Activated CD4-positive, alpha-beta T cell treated with anti-CD3 and anti-CD28 coated beads, Interleukin-2, Interleukin-4, amounts not matched to agents 100 ng/mL and 50 ng/mL, durations not matched to agents 16 hours and 8 hours (primary cell): Measurements from ENCODE around the gene AGO1.

Experiments used
- DNase-seq: peaks from one replicate; pipeline ENCODE4 v3.0.0-alpha.2; 2020; ENCODE audit warnings: low spot score

Gene AGO1

GRCh38 chr1:35882945-35883634 is at the start of gene AGO1:
Gene AGO1 (plus strand): TSS chr1:35883209. CDS start chr1:35883422, 213 bp downstream.
- peak; percentile 97 for DNase-seq

- no peak for DNase-seq
Observed at GRCh38 chr1:35833395-35833794, 49.6 kb upstream of the AGO1 start.

GRCh38 chr1:35834218-35834617 is 48.8 kb upstream of the AGO1 start:
- no peak for DNase-seq

GRCh38 chr1:35835398-35835797 is 47.6 kb upstream of the AGO1 start:
- no peak for DNase-seq

- no peak for DNase-seq
Observed at GRCh38 chr1:35836734-35837133, 46.3 kb upstream of the AGO1 start.

- DNase-seq: no peak
Observed at GRCh38 chr1:35838693-35839245, 44.2 kb upstream of the AGO1 start.

GRCh38 chr1:35844826-35845225 is 38.2 kb upstream of the AGO1 start:
- DNase-seq: no peak

GRCh38 chr1:35845766-35846165 is 37.2 kb upstream of the AGO1 start:
- DNase-seq: no peak

- no peak for DNase-seq
Observed at GRCh38 chr1:35847935-35848565, 35.0 kb upstream of the AGO1 start.

- no peak for DNase-seq
Observed at GRCh38 chr1:35850051-35850450, 33.0 kb upstream of the AGO1 start.

- DNase-seq: no peak
Observed at GRCh38 chr1:35850716-35851115, 32.3 kb upstream of the AGO1 start.

GRCh38 chr1:35851132-35851869 is 31.7 kb upstream of the AGO1 start:
- no peak for DNase-seq

- DNase-seq: no peak
Observed at GRCh38 chr1:35852241-35852640, 30.8 kb upstream of the AGO1 start.

- no peak for DNase-seq
Observed at GRCh38 chr1:35854989-35855700, 27.9 kb upstream of the AGO1 start.

- no peak for DNase-seq
Observed at GRCh38 chr1:35856964-35857363, 26.0 kb upstream of the AGO1 start.

GRCh38 chr1:35857830-35858229 is 25.2 kb upstream of the AGO1 start:
- no peak for DNase-seq

GRCh38 chr1:35860696-35861095 is 22.3 kb upstream of the AGO1 start:
- DNase-seq: no peak

GRCh38 chr1:35863136-35863535 is 19.9 kb upstream of the AGO1 start:
- no peak for DNase-seq

- DNase-seq: no peak
Observed at GRCh38 chr1:35863881-35864625, 19.0 kb upstream of the AGO1 start.

- no peak for DNase-seq
Observed at GRCh38 chr1:35864813-35865212, 18.2 kb upstream of the AGO1 start.

- no peak for DNase-seq
Observed at GRCh38 chr1:35866991-35867390, 16.0 kb upstream of the AGO1 start.
